ENCODE results near the gene SLC30A1. TPM values are rescaled to one million over a fixed set of nuclear protein-coding genes. Genes with fewer than 3 reads are reported as not detected.

Gene SLC30A1
- total and polyA plus RNA-seq, 2 of the 13 experiments (the other 11 are each of a cell fraction or from before 2014, with no cell fraction given), result 5.9 to 24.4 TPM

- TF ChIP-seq ZNF414 (CRISPR knock-in tag; IDR thresholded peaks at IDR 0.05) (no peak), ARID2 (CRISPR knock-in tag; IDR thresholded peaks at IDR 0.05; ENCODE audit: borderline replicate concordance) (no peak), BORCS8-MEF2B (CRISPR knock-in tag; IDR thresholded peaks at IDR 0.05) (no peak; the same call in 1 of the 2 replicates), SRY (CRISPR knock-in tag; IDR thresholded peaks at IDR 0.05) (no peak), ZNF331 (CRISPR knock-in tag; IDR thresholded peaks at IDR 0.05) (0 out of 2 replicates have a peak, but pooled peaks have one; percentile 20), CBX1 (IDR thresholded peaks at IDR 0.05; ENCODE audit: low read depth) (no peak), NRL (CRISPR knock-in tag; IDR thresholded peaks at IDR 0.05; ENCODE audit: borderline replicate concordance) (no peak), MYPOP (CRISPR knock-in tag; IDR thresholded peaks at IDR 0.05) (no peak), ZNF678 (CRISPR knock-in tag; IDR thresholded peaks at IDR 0.05) (no peak), ZFYVE20 (CRISPR knock-in tag; IDR thresholded peaks at IDR 0.05; ENCODE audit: borderline replicate concordance, low read depth) (no peak), SKI (IDR thresholded peaks at IDR 0.05; ENCODE audit: partially characterized antibody) (peak; percentile 57), TBX3 (IDR thresholded peaks at IDR 0.05; ENCODE audit: borderline replicate concordance) (no peak), ARNT2 (CRISPR knock-in tag; IDR thresholded peaks at IDR 0.05; ENCODE audit: low read depth) (0 out of 2 replicates have a peak, but pooled peaks have one; percentile 20), ZNF367 (CRISPR knock-in tag; IDR thresholded peaks at IDR 0.05; ENCODE audit: borderline replicate concordance) (no peak), HCFC1 (IDR thresholded peaks at IDR 0.05; ENCODE audit: low read depth, low read length) (no peak), TGIF2 (CRISPR knock-in tag; IDR thresholded peaks at IDR 0.05) (peak; percentile 75; the same call in 1 of the 2 replicates), ZNF777 (CRISPR knock-in tag; IDR thresholded peaks at IDR 0.05) (no peak), SIN3A (IDR thresholded peaks at IDR 0.05; ENCODE audit: borderline replicate concordance, low read depth, low read length) (peak; percentile 89), PPARG (CRISPR knock-in tag; conservative IDR thresholded peaks at IDR 0.05) (0 out of 2 replicates have a peak, but pooled peaks have one; percentile 22), TEAD3 (CRISPR knock-in tag; optimal IDR thresholded peaks at IDR 0.05; ENCODE audit: borderline replicate concordance) (no peak), NR2C2 (CRISPR knock-in tag; IDR thresholded peaks at IDR 0.05; ENCODE audit: borderline replicate concordance) (no peak), ZNF788 (CRISPR knock-in tag; IDR thresholded peaks at IDR 0.05; ENCODE audit: borderline replicate concordance) (no peak), ZNF878 (CRISPR knock-in tag; IDR thresholded peaks at IDR 0.05) (no peak), KDM2A (CRISPR knock-in tag; IDR thresholded peaks at IDR 0.05; ENCODE audit: borderline replicate concordance, low read depth) (peak; percentile 67), JUND (CRISPR knock-in tag; IDR thresholded peaks at IDR 0.05) (no peak; the same call in 1 of the 2 replicates)
- TF ChIP-seq, protein P1, sequence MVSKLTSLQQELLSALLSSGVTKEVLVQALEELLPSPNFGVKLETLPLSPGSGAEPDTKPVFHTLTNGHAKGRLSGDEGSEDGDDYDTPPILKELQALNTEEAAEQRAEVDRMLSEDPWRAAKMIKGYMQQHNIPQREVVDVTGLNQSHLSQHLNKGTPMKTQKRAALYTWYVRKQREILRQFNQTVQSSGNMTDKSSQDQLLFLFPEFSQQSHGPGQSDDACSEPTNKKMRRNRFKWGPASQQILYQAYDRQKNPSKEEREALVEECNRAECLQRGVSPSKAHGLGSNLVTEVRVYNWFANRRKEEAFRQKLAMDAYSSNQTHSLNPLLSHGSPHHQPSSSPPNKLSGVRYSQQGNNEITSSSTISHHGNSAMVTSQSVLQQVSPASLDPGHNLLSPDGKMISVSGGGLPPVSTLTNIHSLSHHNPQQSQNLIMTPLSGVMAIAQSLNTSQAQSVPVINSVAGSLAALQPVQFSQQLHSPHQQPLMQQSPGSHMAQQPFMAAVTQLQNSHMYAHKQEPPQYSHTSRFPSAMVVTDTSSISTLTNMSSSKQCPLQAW (CRISPR knock-in tag; IDR thresholded peaks at IDR 0.05), result peak; percentile 18; the same call in 1 of the 2 replicates
- TF ChIP-seq, protein P2, sequence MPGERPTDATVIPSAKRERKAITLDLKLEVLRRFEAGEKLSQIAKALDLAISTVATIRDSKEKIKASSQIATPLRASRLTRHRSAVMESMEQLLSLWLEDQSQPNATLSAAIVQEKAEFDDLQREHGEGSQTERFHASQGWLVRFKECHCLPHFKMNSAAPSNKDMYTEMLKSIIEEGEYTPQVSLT (CRISPR knock-in tag; IDR thresholded peaks at IDR 0.05; ENCODE audit: borderline replicate concordance, low read depth), result no peak
These were observed 710 bp upstream of the SLC30A1 start (continued) for GRCh38 chr1:211579440-211580302.

Measured in HepG2 (cell line).